SK-N-SH (cell line): ENCODE data around the gene FRMD5. TPM values are rescaled to one million over a fixed set of nuclear protein-coding genes. Genes with fewer than 3 reads are reported as not detected.

ENCODE experiments used
- CTCF ChIA-PET: fragments of 300-600, 350-600 bp; formaldehyde crosslinking; extraction: SDS; loops from one replicate; lab custom pipeline; 2021; lab: Yijun Ruan, JAX
- POLR2A ChIA-PET: fragments of 350-600 bp; sonication (Branson Sonifier 250); formaldehyde crosslinking; extraction: SDS; loops from one replicate; lab custom pipeline; 2020; ENCODE audit warnings: antibody characterized with exemption, inconsistent platforms; lab: Yijun Ruan, JAX
- DNase-seq: peaks from one replicate; pipeline ENCODE4 v3.0.0; 2012
- H2AFZ ChIP-seq: fragments of 200-600 bp; sonication (generic); 2 replicates; pipeline ENCODE4 v1.8.1; 2016; ENCODE audit warnings: antibody characterized with exemption, mild to moderate bottlenecking, low read depth
- H3F3A ChIP-seq: fragments of 200-600 bp; sonication (generic); replicated peaks from 2 replicates; pipeline ENCODE3; 2016; ENCODE audit warnings: antibody characterized with exemption, mild to moderate bottlenecking; ENCODE audit not compliant: insufficient read depth
- H3K27ac ChIP-seq, 2 experiments: fragments of 200-500 bp in 1 of 2; fragments of 200-600 bp in 1 of 2; sonication (Bioruptor generic) in 1 of 2; sonication (generic), shearing (Covaris generic) in 1 of 2; 2 replicates each; pipeline versions ENCODE4 v1.5.1 to v1.6.1; 2014 to 2016; ENCODE audit warnings: low read depth in 2 of 2, inconsistent platforms in 1 of 2, low read length in 1 of 2, mild to moderate bottlenecking in 1 of 2, mixed read lengths in 1 of 2
- H3K27me3 ChIP-seq: fragments of 200-600 bp; sonication (generic), shearing (Covaris generic); 2 replicates; pipeline ENCODE4 v1.6.1; 2016; ENCODE audit warnings: mixed run types; ENCODE audit not compliant: insufficient read depth
- H3K36me3 ChIP-seq, 2 experiments: fragments of 200-500 bp in 1 of 2; fragments of 200-600 bp in 1 of 2; sonication (Bioruptor generic) in 1 of 2; sonication (generic) in 1 of 2; replicated peaks in 1 of 2; 2 replicates each; pipeline versions ENCODE3 to v1.5.1; 2014 to 2016; ENCODE audit warnings: low read length in 1 of 2, mild to moderate bottlenecking in 1 of 2; ENCODE audit not compliant: insufficient read depth in 2 of 2, control insufficient read depth in 1 of 2
- H3K4me1 ChIP-seq, 2 experiments: fragments of 200-500 bp in 1 of 2; fragments of 200-600 bp in 1 of 2; sonication (Bioruptor generic) in 1 of 2; sonication (generic), shearing (Covaris generic) in 1 of 2; 2 replicates each; pipeline versions ENCODE4 v1.5.1 to v1.6.1; 2014 to 2016; ENCODE audit warnings: low read depth in 1 of 2, low read length in 1 of 2, mixed run types in 1 of 2; ENCODE audit not compliant: insufficient read depth in 2 of 2, control insufficient read depth in 1 of 2
- H3K4me2 ChIP-seq: fragments of 200-600 bp; sonication (generic), shearing (Covaris generic); 2 replicates; pipeline ENCODE4 v1.6.1; 2017; ENCODE audit warnings: mixed run types
- H3K4me3 ChIP-seq, 2 experiments: fragments of 200-500 bp in 1 of 2; fragments of 200-600 bp in 1 of 2; sonication (Bioruptor generic) in 1 of 2; sonication (generic), shearing (Covaris generic) in 1 of 2; 2 replicates each; pipeline versions ENCODE4 v1.5.1 to v1.8.1; 2014 to 2016; ENCODE audit warnings: low read depth in 2 of 2, inconsistent platforms in 1 of 2, low read length in 1 of 2, mild to moderate bottlenecking in 1 of 2, mixed read lengths in 1 of 2, moderate library complexity in 1 of 2
- H3K79me2 ChIP-seq: fragments of 200-600 bp; sonication (generic); 2 replicates; pipeline ENCODE4 v1.8.1; 2017; ENCODE audit warnings: mild to moderate bottlenecking; ENCODE audit not compliant: insufficient read depth
- H3K9ac ChIP-seq: fragments of 200-600 bp; sonication (generic); 2 replicates; pipeline ENCODE4 v1.6.1; 2017; ENCODE audit warnings: mixed run types
- H3K9me2 ChIP-seq: fragments of 200-600 bp; sonication (generic); 2 replicates; pipeline ENCODE4 v1.6.1; 2017; ENCODE audit warnings: mixed run types
- H3K9me3 ChIP-seq: fragments of 200-600 bp; sonication (generic); 2 replicates; pipeline ENCODE4 v1.6.1; 2017; ENCODE audit warnings: mixed run types, mild to moderate bottlenecking, moderate library complexity
- H4K20me1 ChIP-seq: fragments of 200-600 bp; sonication (generic); 2 replicates; pipeline ENCODE4 v1.6.1; 2017; ENCODE audit warnings: mild to moderate bottlenecking, mixed run types; ENCODE audit not compliant: insufficient read depth
- CTCF ChIP-seq: fragments of 200-600 bp; sonication (generic); IDR thresholded peaks from 2 replicates; pipeline ENCODE4 v1.6.1; 2017; ENCODE audit warnings: antibody characterized with exemption, mild to moderate bottlenecking, moderate library complexity
- ELF1 ChIP-seq: IDR thresholded peaks from 2 replicates; pipeline ENCODE4 v1.4.0; 2012
- EP300 ChIP-seq, 2 experiments: IDR thresholded peaks; 2 replicates each; pipeline versions ENCODE4 v1.4.0 to v1.6.1; 2012; ENCODE audit warnings: borderline replicate concordance in 1 of 2, low read depth in 1 of 2, low read length in 1 of 2
- EZH2phosphoT487 ChIP-seq: fragments of 200-600 bp; sonication (generic); IDR thresholded peaks from 2 replicates; pipeline ENCODE4 v1.6.1; 2017; ENCODE audit warnings: low read depth, mixed run types, mild to moderate bottlenecking, antibody characterized with exemption, moderate library complexity, borderline replicate concordance
- FOXJ3 ChIP-seq: sonication (generic); formaldehyde crosslinking; IDR thresholded peaks from 2 replicates; pipeline ENCODE4 v1.5.1; 2020; ENCODE audit warnings: mild to moderate bottlenecking, missing genetic modification reagents
- GABPA ChIP-seq: IDR thresholded peaks from 2 replicates; pipeline ENCODE4 v1.4.0; 2012; ENCODE audit warnings: low read depth, mild to moderate bottlenecking
- GATA2 ChIP-seq: sonication (generic); formaldehyde crosslinking; IDR thresholded peaks from 2 replicates; pipeline ENCODE4 v1.5.0; 2020; ENCODE audit warnings: mild to moderate bottlenecking, missing genetic modification reagents
- IRF3 ChIP-seq: fragments of 150-350 bp; IDR thresholded peaks from 2 replicates; pipeline ENCODE4 v1.6.1; 2016; ENCODE audit warnings: mild to moderate bottlenecking, low read depth, low read length
- JUND ChIP-seq: IDR thresholded peaks from 2 replicates; pipeline ENCODE4 v1.4.0; 2012
- MXI1 ChIP-seq: IDR thresholded peaks from 2 replicates; pipeline ENCODE4 v1.6.1; 2012; ENCODE audit warnings: mild to moderate bottlenecking, low read depth, low read length, improper control_type of control experiment
- NRF1 ChIP-seq: IDR thresholded peaks from 2 replicates; pipeline ENCODE4 v1.6.1; 2012; ENCODE audit warnings: low read depth, mild to moderate bottlenecking, low read length
- PBX3 ChIP-seq: IDR thresholded peaks from 2 replicates; pipeline ENCODE4; 2012
- POLR2AphosphoS5 ChIP-seq: IDR thresholded peaks from 2 replicates; pipeline ENCODE4 v1.6.1; 2012; ENCODE audit warnings: low read depth, low read length
- RCOR1 ChIP-seq: fragments of 150-350 bp; IDR thresholded peaks from 2 replicates; pipeline ENCODE4 v1.6.1; 2017; ENCODE audit warnings: antibody characterized with exemption, low read length
- REST ChIP-seq: IDR thresholded peaks from 2 replicates; pipeline ENCODE4 v1.6.1; 2012; ENCODE audit warnings: mild to moderate bottlenecking, low read depth, low read length, moderate library complexity
- RFX5 ChIP-seq: IDR thresholded peaks from 2 replicates; pipeline ENCODE4 v1.6.1; 2012; ENCODE audit warnings: mild to moderate bottlenecking, improper control_type of control experiment, low read length
- SIN3A ChIP-seq: IDR thresholded peaks from 2 replicates; pipeline ENCODE4 v1.6.1; 2012; ENCODE audit warnings: low read depth, mild to moderate bottlenecking, low read length, moderate library complexity, borderline replicate concordance
- TAF1 ChIP-seq: IDR thresholded peaks from 2 replicates; pipeline ENCODE4 v1.6.1; 2012; ENCODE audit warnings: low read depth, mild to moderate bottlenecking, low read length, moderate library complexity, borderline replicate concordance
- USF1 ChIP-seq: IDR thresholded peaks from 2 replicates; pipeline ENCODE4 v1.4.0; 2012; ENCODE audit warnings: low read depth, borderline replicate concordance
- YY1 ChIP-seq: IDR thresholded peaks from 2 replicates; pipeline ENCODE4 v1.4.0; 2012; ENCODE audit warnings: low read depth, mild to moderate bottlenecking
- ZBTB33 ChIP-seq: IDR thresholded peaks from 2 replicates; pipeline ENCODE4 v1.4.0; 2012; ENCODE audit warnings: low read depth, borderline replicate concordance
- WGBS: methylation state at CpG from one replicate; pipeline ENCODE4 v1.1.6; 2017; ENCODE audit warnings: low lambda C conversion rate; 5-methylcytosine and 5-hydroxymethylcytosine counted together
- polyA plus RNA-seq, 3 experiments: library from polyadenylated mRNA; depleted of rRNA; stranded (reverse); fragments of >200 nt; gene quantifications; 2 replicates each; pipeline ENCODE4 v1.2.3, GENCODE V29; 2012

Gene FRMD5
- polyA plus RNA-seq, 1 of the 3 experiments (the other 2 are of a cell fraction): 24.8 TPM

GRCh38 chr15:44087578-44088465 lies 107.2 kb downstream of the FRMD5 start:
- H3K9me2 ChIP-seq: no peaks in the 10 kb centered on the region
- peaks cover 2 to 35% of the 10 kb centered on the region in 2 experiments; a peak in 3 of 4 replicates for H3K4me1 ChIP-seq
- H3K9me3 ChIP-seq: no peaks in the 10 kb centered on the region
- peak overlapping the region; percentile 67 to 86; a peak in 3 of 4 replicates for H3K27ac ChIP-seq
- no peak for DNase-seq
- H3K27me3 ChIP-seq: no peaks in the 10 kb centered on the region
- CTCF ChIA-PET: no interaction called here
- H4K20me1 ChIP-seq: no peaks in the 10 kb centered on the region
- 36% methylated on average over 3 of the region's 3 CpGs for WGBS
- H3K79me2 ChIP-seq: peaks cover 65% of the 10 kb centered on the region
- no peaks in the 10 kb centered on the region for H3K36me3 ChIP-seq
- POLR2A ChIA-PET: no interaction called here
- H3K4me3 ChIP-seq: no peak overlapping the region
- H3K4me2 ChIP-seq: peak overlapping the region; percentile 12; the same call in 1 of the 2 replicates
- H3K9ac ChIP-seq: peak overlapping the region; percentile 20; the same call in 1 of the 2 replicates
- no peak overlapping the region for H2AFZ ChIP-seq
- H3F3A ChIP-seq: peaks cover 46% of the 10 kb centered on the region
- TF ChIP-seq REST (no peak), GATA2 (CRISPR knock-in tag) (no peak), TAF1 (no peak), RCOR1 (no peak), JUND (peak; percentile 89), GABPA (no peak), POLR2AphosphoS5 (peak; percentile 75; the same call in 1 of the 2 replicates), ZBTB33 (no peak), NRF1 (no peak), ELF1 (no peak; the same call in 1 of the 2 replicates), USF1 (no peak), MXI1 (no peak), FOXJ3 (CRISPR knock-in tag) (no peak), IRF3 (no peak), PBX3 (peak; percentile 88), RFX5 (no peak), EP300 (IDR thresholded peaks at IDR 0.05; ENCODE audit: borderline replicate concordance in 1 of 2, low read depth in 1 of 2, low read length in 1 of 2) (peak in 1 of 2 experiments; percentile 70; a peak in 1 of 4 replicates), YY1 (no peak), EZH2phosphoT487 (no peak), SIN3A (0 out of 2 replicates have a peak, but pooled peaks have one; percentile 39), CTCF (no peak)
